MM.1S (cell line): Measurements from ENCODE around the gene ITPR3.

Source experiments
- DNase-seq: peaks from one replicate; pipeline ENCODE4 v3.0.0-alpha.2; 2015
- H2AFZ ChIP-seq: fragments of 300-600 bp; sonication (generic); 2 replicates; pipeline ENCODE4 v1.6.0; 2016; ENCODE audit warnings: antibody characterized with exemption, low read length
- H3F3A ChIP-seq: fragments of 300-600 bp; sonication (generic); 2 replicates; pipeline ENCODE4 v1.6.1; 2016; ENCODE audit warnings: mild to moderate bottlenecking, antibody characterized with exemption, low read length, moderate library complexity, mixed read lengths; ENCODE audit not compliant: insufficient read depth
- H3K27ac ChIP-seq: fragments of 300-600 bp; sonication (generic); 2 replicates; pipeline ENCODE4 v1.5.1; 2016; ENCODE audit warnings: mild to moderate bottlenecking, low read length
- H3K27me3 ChIP-seq: fragments of 300-600 bp; sonication (generic); replicated peaks from 2 replicates; pipeline ENCODE4 v1.6.0; 2016; ENCODE audit warnings: low read length; ENCODE audit not compliant: insufficient read depth
- H3K36me3 ChIP-seq: fragments of 300-600 bp; sonication (generic); replicated peaks from 2 replicates; pipeline ENCODE4 v1.6.1; 2016; ENCODE audit warnings: mild to moderate bottlenecking, low read length, mixed read lengths; ENCODE audit not compliant: insufficient read depth
- H3K4me1 ChIP-seq: fragments of 300-600 bp; sonication (generic); 2 replicates; pipeline ENCODE4 v1.6.1; 2016; ENCODE audit warnings: low read length, mixed read lengths
- H3K4me2 ChIP-seq: fragments of 300-600 bp; sonication (generic); 2 replicates; pipeline ENCODE4 v1.6.0; 2016; ENCODE audit warnings: low read depth, low read length
- H3K4me3 ChIP-seq: fragments of 300-600 bp; sonication (generic); 2 replicates; pipeline ENCODE4 v1.5.1; 2016; ENCODE audit warnings: low read length, mixed read lengths
- H3K79me2 ChIP-seq: fragments of 300-600 bp; sonication (generic); 2 replicates; pipeline ENCODE4 v1.6.1; 2016; ENCODE audit warnings: mixed run types, low read length, mixed read lengths
- H3K9ac ChIP-seq: fragments of 300-600 bp; sonication (generic); 2 replicates; pipeline ENCODE4 v1.6.1; 2016; ENCODE audit warnings: low read length, mixed read lengths
- H3K9me2 ChIP-seq: fragments of 300-600 bp; sonication (generic); replicated peaks from 2 replicates; pipeline ENCODE4 v1.6.1; 2016; ENCODE audit warnings: mild to moderate bottlenecking, low read length, mixed read lengths; ENCODE audit not compliant: insufficient read depth
- H3K9me3 ChIP-seq: fragments of 300-600 bp; sonication (generic); replicated peaks from 2 replicates; pipeline ENCODE4 v1.6.1; 2016; ENCODE audit warnings: mild to moderate bottlenecking, low read length, mixed read lengths; ENCODE audit not compliant: insufficient read depth
- H4K20me1 ChIP-seq: fragments of 300-600 bp; sonication (generic); 2 replicates; pipeline ENCODE4 v1.6.1; 2016; ENCODE audit warnings: mild to moderate bottlenecking, low read length, moderate library complexity, mixed read lengths; ENCODE audit not compliant: insufficient read depth
- CTCF ChIP-seq: fragments of 300-600 bp; sonication (generic); IDR thresholded peaks from 2 replicates; pipeline ENCODE4 v1.5.1; 2016; ENCODE audit warnings: antibody characterized with exemption, low read length, mixed read lengths
- EZH2 ChIP-seq: fragments of 300-600 bp; sonication (generic); optimal IDR thresholded peaks from 2 replicates; pipeline ENCODE3; 2017; ENCODE audit warnings: low read depth, mild to moderate bottlenecking, antibody characterized with exemption, low read length, mixed read lengths
- EZH2phosphoT487 ChIP-seq: fragments of 300-600 bp; sonication (generic); IDR thresholded peaks from 2 replicates; pipeline ENCODE4 v1.6.1; 2018; ENCODE audit warnings: antibody characterized with exemption, low read length

Gene ITPR3

GRCh38 chr6:33610067-33610466 is 11.1 kb upstream of the ITPR3 start:
- H3K9me2 ChIP-seq, result no peaks in the 10 kb centered on the region
- no peaks in the 10 kb centered on the region for H3K9me3 ChIP-seq
- no peaks in the 10 kb centered on the region for H3F3A ChIP-seq
- H3K4me3 ChIP-seq, result no peak overlapping the region
- no peak overlapping the region for H3K9ac ChIP-seq
- no peak overlapping the region for H3K4me2 ChIP-seq
- H3K36me3 ChIP-seq, result no peaks in the 10 kb centered on the region
- H3K27me3 ChIP-seq, result no peaks in the 10 kb centered on the region
- H3K79me2 ChIP-seq, result no peaks in the 10 kb centered on the region
- no peak overlapping the region for H3K27ac ChIP-seq
- H4K20me1 ChIP-seq, result no peaks in the 10 kb centered on the region
- DNase-seq, result no peak
- H2AFZ ChIP-seq, result no peak overlapping the region
- H3K4me1 ChIP-seq, result 0 out of 2 replicates have a peak, but pooled peaks cover 3% of the 10 kb centered on the region
- no peak for TF ChIP-seq CTCF
- no peak for TF ChIP-seq EZH2phosphoT487
- no peak for TF ChIP-seq EZH2

- no peak for DNase-seq
- H3K27me3 ChIP-seq, result no peaks in the 10 kb centered on the region
- no peak overlapping the region for H3K4me2 ChIP-seq
- no peak overlapping the region for H2AFZ ChIP-seq
- H3K9ac ChIP-seq, result no peak overlapping the region
- H4K20me1 ChIP-seq, result no peaks in the 10 kb centered on the region
- H3K36me3 ChIP-seq, result no peaks in the 10 kb centered on the region
- no peaks in the 10 kb centered on the region for H3K9me2 ChIP-seq
- 0 out of 2 replicates have a peak, but pooled peaks cover 3% of the 10 kb centered on the region for H3K4me1 ChIP-seq
- no peaks in the 10 kb centered on the region for H3K79me2 ChIP-seq
- H3K9me3 ChIP-seq, result no peaks in the 10 kb centered on the region
- TF ChIP-seq CTCF (no peak), EZH2 (no peak), EZH2phosphoT487 (no peak)
- H3F3A ChIP-seq, result no peaks in the 10 kb centered on the region
- no peak overlapping the region for H3K4me3 ChIP-seq
- no peak overlapping the region for H3K27ac ChIP-seq
Observed at GRCh38 chr6:33610779-33611732, 10.1 kb upstream of the ITPR3 start.

GRCh38 chr6:33613146-33613794 is 7.9 kb upstream of the ITPR3 start:
- Histone ChIP-seq H3K79me2 (no peaks in the 10 kb centered on the region), H3K4me3 (no peak overlapping the region), H3K9me2 (no peaks in the 10 kb centered on the region), H3K27ac (no peak overlapping the region), H3K9me3 (no peaks in the 10 kb centered on the region), H3K9ac (no peak overlapping the region), H3K4me2 (no peak overlapping the region), H3K27me3 (no peaks in the 10 kb centered on the region), H2AFZ (no peak overlapping the region), H4K20me1 (no peaks in the 10 kb centered on the region), H3F3A (no peaks in the 10 kb centered on the region), H3K36me3 (no peaks in the 10 kb centered on the region), H3K4me1 (no peaks in the 10 kb centered on the region)
- DNase-seq, result no peak
- TF ChIP-seq CTCF (no peak), EZH2phosphoT487 (no peak), EZH2 (no peak)
